Endothelial cell of umbilical vein (primary cell): Measurements from ENCODE around the gene GTF2H2C_2.
"Not testable (repeated sequence)": the region's sequence is repeated elsewhere in the genome, so short reads cannot be mapped to it uniquely, and the experiment has no call there.

ENCODE experiments used
- BruUV-seq: library from RNA; stranded (reverse); fragments of 400-500 nt; replicated peaks from 2 replicates; lab custom pipeline; 2021; lab: Mats Ljungman, UMichigan
- CTCF ChIA-PET: fragments of 300-600, 350-600 bp; sonication (Branson Sonifier 250); formaldehyde crosslinking; loops from one replicate; lab custom pipeline; 2021; ENCODE audit warnings: antibody characterized with exemption, inconsistent platforms; lab: Charles Lee
- POLR2A ChIA-PET: fragments of 300-600, 350-600 bp; sonication (Branson Sonifier 250); formaldehyde crosslinking; loops from one replicate; lab custom pipeline; 2021; ENCODE audit warnings: antibody characterized with exemption, inconsistent platforms; lab: Charles Lee
- DNase-seq: peaks from one replicate; pipeline ENCODE4 v3.0.0-alpha.2; 2011; ENCODE audit warnings: low read depth, low spot score
- FAIRE-seq: peaks from 2 replicates; lab custom pipeline; 2011; peaks lifted over from hg19 to GRCh38; lab: Jason Lieb, UNC
- H2AFZ ChIP-seq: 2 replicates; pipeline ENCODE4 v1.6.0; 2012; ENCODE audit warnings: low read depth, low read length, control low read depth, inconsistent platforms
- H3K27ac ChIP-seq: 2 replicates; pipeline ENCODE4 v1.5.1; 2011; ENCODE audit warnings: low read depth, mild to moderate bottlenecking, control low read depth, low read length, moderate library complexity; ENCODE audit not compliant: insufficient read depth
- H3K27me3 ChIP-seq, 2 experiments: 2 replicates each; pipeline versions ENCODE4 v1.6.0 to v1.6.1; 2011; ENCODE audit warnings: low read length in 2 of 2, mixed read lengths in 1 of 2; ENCODE audit not compliant: control insufficient read depth in 2 of 2, insufficient read depth in 2 of 2
- H3K36me3 ChIP-seq, 2 experiments: 2 replicates in 1 of 2; 3 replicates in 1 of 2; pipeline ENCODE4 v1.5.1; 2011; ENCODE audit warnings: low read length in 2 of 2, mild to moderate bottlenecking in 1 of 2, moderate library complexity in 1 of 2; ENCODE audit not compliant: control insufficient read depth in 2 of 2, insufficient read depth in 2 of 2; ENCODE audit errors: extremely low read depth in 1 of 2
- H3K4me1 ChIP-seq: 3 replicates; pipeline ENCODE4 v1.5.1; 2011; ENCODE audit warnings: mild to moderate bottlenecking, low read length; ENCODE audit not compliant: control insufficient read depth, insufficient read depth; ENCODE audit errors: extremely low read depth
- H3K4me2 ChIP-seq: 2 replicates; pipeline ENCODE4 v1.6.1; 2011; ENCODE audit warnings: low read length, control low read depth, mixed read lengths; ENCODE audit not compliant: insufficient read depth
- H3K4me3 ChIP-seq, 3 experiments: fragments of 200-600 bp in 1 of 3; sonication (generic), shearing (Covaris generic) in 1 of 3; replicated peaks in 1 of 3; 2 replicates each; pipeline ENCODE4 v1.5.1; 2011 to 2016; ENCODE audit warnings: control low read depth in 3 of 3, low read length in 3 of 3, mild to moderate bottlenecking in 2 of 3, inconsistent platforms in 1 of 3, low read depth in 1 of 3, moderate library complexity in 1 of 3; ENCODE audit not compliant: insufficient read depth in 1 of 3
- H3K79me2 ChIP-seq: 2 replicates; pipeline ENCODE4 v1.6.0; 2012; ENCODE audit warnings: low read length, inconsistent platforms; ENCODE audit not compliant: control insufficient read depth, insufficient read depth
- H3K9ac ChIP-seq: replicated peaks from 2 replicates; pipeline ENCODE3; 2011; ENCODE audit warnings: low read length, control low read depth; ENCODE audit not compliant: insufficient read depth; ENCODE audit errors: extremely low read depth
- H3K9me1 ChIP-seq: replicated peaks from 3 replicates; pipeline ENCODE4 v1.6.0; 2011; ENCODE audit warnings: mild to moderate bottlenecking, low read length; ENCODE audit not compliant: control insufficient read depth, insufficient read depth; ENCODE audit errors: extremely low read depth
- H3K9me3 ChIP-seq: replicated peaks from 2 replicates; pipeline ENCODE4 v1.5.1; 2012; ENCODE audit warnings: low read length, inconsistent platforms; ENCODE audit not compliant: control insufficient read depth, insufficient read depth
- H4K20me1 ChIP-seq: replicated peaks from 2 replicates; pipeline ENCODE3; 2011; ENCODE audit warnings: mild to moderate bottlenecking, low read length; ENCODE audit not compliant: control insufficient read depth, insufficient read depth; ENCODE audit errors: extremely low read depth
- dilution Hi-C: fragments of 300-500 bp; cut with MboI; formaldehyde crosslinking; loops from one replicate; pipeline ENCODE4 v1.15.0; 2019; ENCODE audit warnings: low sequenced_read_pairs; ENCODE audit not compliant: extremely low pct_ligation_motif_present
- intact Hi-C: fragments of 100-400 bp; cut with micrococcal nuclease; formaldehyde crosslinking; loops from one replicate; pipeline ENCODE4 v1.10.0; 2022

GTF2H2C_2 gene

DNA sequence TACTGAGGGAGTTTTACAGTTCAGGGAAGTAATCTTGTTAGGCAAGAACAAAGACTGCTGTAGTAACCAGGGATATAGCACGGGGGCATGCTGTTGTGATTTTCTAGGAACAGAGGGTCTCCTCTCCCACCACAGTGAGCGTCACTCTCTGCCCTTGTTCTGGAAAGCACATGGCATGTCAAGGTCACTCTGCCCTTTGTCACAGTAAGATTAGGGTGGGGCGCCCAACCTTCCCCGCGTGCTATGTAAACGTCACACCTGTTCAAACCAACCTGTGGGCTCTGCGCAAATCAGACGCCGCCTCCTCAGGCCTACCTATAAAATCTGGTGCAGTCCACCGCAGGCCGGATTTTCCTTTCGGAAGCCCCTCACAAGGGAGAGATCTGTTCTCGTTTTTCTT is 44.0 kb downstream of the GTF2H2C_2 start:
- H3K9me1 ChIP-seq, H3K27me3 ChIP-seq, H4K20me1 ChIP-seq, H3K9me3 ChIP-seq, H3K4me2 ChIP-seq, H3K4me3 ChIP-seq, DNase-seq, FAIRE-seq, H3K79me2 ChIP-seq, intact Hi-C loops, CTCF ChIA-PET, H3K36me3 ChIP-seq, H2AFZ ChIP-seq, H3K27ac ChIP-seq, BruUV-seq, POLR2A ChIA-PET, H3K4me1 ChIP-seq, H3K9ac ChIP-seq, dilution Hi-C loops: not testable (repeated sequence)

DNA sequence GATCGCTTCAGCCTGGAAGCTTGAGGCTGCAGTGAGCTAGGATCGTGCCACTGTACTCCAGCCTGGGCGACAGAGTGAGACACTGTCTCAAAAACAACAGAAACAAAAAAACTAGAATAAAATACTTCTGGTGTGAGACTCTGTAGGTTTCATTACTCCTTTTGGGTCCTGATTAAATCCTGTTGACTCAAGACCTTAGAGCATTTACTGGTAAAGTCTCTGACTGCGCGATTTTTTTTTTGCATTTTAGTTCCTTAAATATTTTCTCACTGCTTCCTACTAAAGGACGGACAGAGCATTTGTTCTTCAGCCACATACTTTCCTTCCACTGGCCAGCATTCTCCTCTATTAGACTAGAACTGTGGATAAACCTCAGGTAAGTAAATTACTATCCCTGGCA is 46.8 kb downstream of the GTF2H2C_2 start:
- H3K9me1 ChIP-seq, CTCF ChIA-PET, H3K4me1 ChIP-seq, H3K27ac ChIP-seq, H3K27me3 ChIP-seq, H3K4me3 ChIP-seq, H2AFZ ChIP-seq, H4K20me1 ChIP-seq, intact Hi-C loops, dilution Hi-C loops, BruUV-seq, H3K36me3 ChIP-seq, H3K9ac ChIP-seq, POLR2A ChIA-PET, FAIRE-seq, H3K9me3 ChIP-seq, H3K79me2 ChIP-seq, DNase-seq, H3K4me2 ChIP-seq: not testable (repeated sequence)

DNA sequence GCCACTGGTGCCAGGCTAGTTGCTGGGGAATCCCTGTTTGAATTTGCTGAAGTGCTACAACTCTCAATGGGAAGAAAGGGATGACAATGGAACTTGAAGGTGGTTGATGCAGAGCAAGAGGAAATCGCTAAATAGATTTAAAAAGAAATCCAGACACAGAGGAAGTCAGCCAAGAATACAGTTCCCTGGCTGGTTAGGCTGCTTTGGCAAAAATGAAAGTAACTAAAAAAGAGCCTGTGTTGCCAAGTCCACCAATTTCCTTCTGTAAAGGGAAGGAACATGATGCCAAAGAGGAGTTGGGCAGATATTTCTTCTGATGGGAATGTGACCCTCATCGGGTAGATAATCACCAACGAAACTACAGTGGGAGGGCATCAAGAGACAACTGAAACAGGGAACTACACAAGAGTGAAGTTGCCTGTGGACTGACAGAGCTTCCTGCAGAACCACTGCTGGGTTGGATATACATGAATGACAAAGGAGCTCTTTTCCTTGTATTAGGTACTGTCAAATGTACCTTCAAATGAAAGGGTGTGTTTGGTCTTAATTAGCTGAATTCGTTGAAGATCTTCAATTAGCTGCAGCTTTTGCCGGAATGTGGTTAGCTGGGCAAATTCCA is 49.0 kb downstream of the GTF2H2C_2 start:
- H3K4me3 ChIP-seq, H3K4me2 ChIP-seq, H3K27me3 ChIP-seq, H3K79me2 ChIP-seq, DNase-seq, CTCF ChIA-PET, H2AFZ ChIP-seq, FAIRE-seq, BruUV-seq, H3K27ac ChIP-seq, intact Hi-C loops, dilution Hi-C loops, H3K36me3 ChIP-seq, H3K9me3 ChIP-seq, H3K4me1 ChIP-seq, H3K9ac ChIP-seq, H4K20me1 ChIP-seq, POLR2A ChIA-PET, H3K9me1 ChIP-seq: not testable (repeated sequence)

DNA sequence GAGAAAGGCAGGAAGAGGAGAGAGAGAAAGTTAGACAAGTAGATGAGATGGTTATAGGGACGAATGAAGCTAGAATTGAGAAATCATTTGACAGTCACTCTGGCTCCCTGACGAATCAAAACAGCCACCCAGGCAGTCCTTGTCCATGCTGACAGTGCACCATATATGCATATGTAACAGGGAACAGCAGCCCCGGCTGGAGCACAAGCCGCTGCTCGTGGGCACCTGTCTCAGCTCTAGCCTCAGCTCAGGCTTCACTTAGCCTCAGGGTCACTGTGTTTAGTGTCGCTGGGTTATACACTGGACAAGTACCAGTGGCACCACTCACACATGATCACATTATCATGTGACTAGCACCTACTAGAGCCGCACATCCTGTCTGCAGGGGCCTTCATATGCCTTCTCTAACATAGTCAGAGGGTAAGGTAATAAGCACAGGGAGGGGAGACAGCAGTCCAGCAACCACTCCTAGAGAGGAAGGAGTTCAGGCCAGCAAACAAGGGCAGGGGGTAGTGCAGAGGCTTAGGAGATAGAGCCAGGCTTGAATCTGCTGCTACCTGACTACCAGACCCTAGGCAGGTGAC is 54.9 kb downstream of the GTF2H2C_2 start:
- FAIRE-seq, H3K9ac ChIP-seq, H3K4me3 ChIP-seq, H3K9me1 ChIP-seq, H3K36me3 ChIP-seq, H3K4me2 ChIP-seq, H3K4me1 ChIP-seq, intact Hi-C loops, H3K27ac ChIP-seq, POLR2A ChIA-PET, H3K9me3 ChIP-seq, H4K20me1 ChIP-seq, H2AFZ ChIP-seq, H3K79me2 ChIP-seq, dilution Hi-C loops, DNase-seq, BruUV-seq, CTCF ChIA-PET, H3K27me3 ChIP-seq: not testable (repeated sequence)
